HG03196 (cell line): ENCODE results near the gene ZNF564.
A peak's percentile ranks its signal among the peaks of the same experiment; 100 is the strongest.
"Not testable (repeated sequence)": the region's sequence is repeated elsewhere in the genome, so short reads cannot be mapped to it uniquely, and the experiment has no call there.

Source experiments
- ATAC-seq: cut with Tn5 transposase; IDR thresholded peaks from one replicate; pipeline ENCODE4 v1.9.1; 2021; ENCODE audit not compliant: unreplicated experiment

The ZNF564 gene

DNA sequence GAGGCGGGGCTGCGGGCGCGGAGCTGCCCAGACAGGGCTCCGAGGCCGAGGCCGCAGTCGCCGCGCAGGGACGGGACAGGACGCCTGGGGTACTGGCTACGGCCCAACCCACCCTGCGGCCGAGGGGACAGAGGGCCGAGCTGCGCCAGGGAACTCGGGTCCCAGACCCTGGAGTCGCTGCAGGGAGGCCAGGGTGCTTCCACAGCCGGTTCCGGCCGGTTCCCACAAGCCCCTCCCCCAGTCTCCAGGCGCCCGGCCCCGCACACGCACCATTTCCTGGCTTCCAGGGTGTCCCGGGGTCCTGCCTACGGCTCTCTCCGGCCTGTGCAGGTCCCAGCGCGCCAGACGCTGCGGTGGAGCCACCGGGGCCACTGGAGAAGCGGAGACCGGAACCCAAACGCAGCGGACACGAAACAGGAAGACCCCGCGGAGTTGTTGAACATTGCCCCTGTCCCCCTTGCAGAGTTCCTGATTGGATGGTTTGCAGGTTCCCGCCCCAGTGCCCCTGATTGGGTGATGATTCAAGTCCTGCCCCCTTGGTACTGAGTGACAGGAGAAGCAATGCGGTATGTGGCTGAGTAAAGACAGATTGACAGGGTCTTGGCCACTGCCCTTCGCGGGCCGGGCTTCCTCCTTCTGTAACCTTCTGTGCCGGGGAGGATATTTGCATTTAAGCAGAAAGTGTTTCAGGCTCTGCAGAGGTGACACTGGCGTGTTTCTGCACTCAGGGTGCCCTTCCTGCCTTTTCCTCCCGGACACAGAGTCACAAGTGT is at the start of gene ZNF564:
Gene ZNF564, minus strand, starts transcription at position 423 of the 773 bp plus-strand sequence. Its CDS starts 150 bp downstream, at position 273.
- ATAC-seq, result peak; percentile 95

DNA sequence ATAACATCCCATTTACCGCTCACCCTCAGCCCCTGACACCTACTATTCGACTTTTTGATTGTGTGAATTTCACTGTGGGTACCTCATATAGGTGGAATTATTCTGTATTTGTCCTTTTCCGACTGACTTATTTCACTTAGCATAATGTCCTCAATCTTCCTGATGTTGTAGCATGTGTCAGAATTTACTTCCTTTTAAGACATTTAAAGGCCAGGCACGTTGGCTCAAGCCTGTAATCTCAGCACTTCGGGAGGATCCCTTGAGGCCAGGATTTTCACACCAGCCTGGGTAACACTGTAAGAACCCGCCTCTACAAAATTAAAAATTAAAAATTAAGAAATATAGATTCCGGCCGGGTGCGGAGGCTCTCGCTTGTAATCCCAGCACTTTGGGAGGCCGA is 46.3 kb upstream of the ZNF564 start:
- no peak for ATAC-seq

DNA sequence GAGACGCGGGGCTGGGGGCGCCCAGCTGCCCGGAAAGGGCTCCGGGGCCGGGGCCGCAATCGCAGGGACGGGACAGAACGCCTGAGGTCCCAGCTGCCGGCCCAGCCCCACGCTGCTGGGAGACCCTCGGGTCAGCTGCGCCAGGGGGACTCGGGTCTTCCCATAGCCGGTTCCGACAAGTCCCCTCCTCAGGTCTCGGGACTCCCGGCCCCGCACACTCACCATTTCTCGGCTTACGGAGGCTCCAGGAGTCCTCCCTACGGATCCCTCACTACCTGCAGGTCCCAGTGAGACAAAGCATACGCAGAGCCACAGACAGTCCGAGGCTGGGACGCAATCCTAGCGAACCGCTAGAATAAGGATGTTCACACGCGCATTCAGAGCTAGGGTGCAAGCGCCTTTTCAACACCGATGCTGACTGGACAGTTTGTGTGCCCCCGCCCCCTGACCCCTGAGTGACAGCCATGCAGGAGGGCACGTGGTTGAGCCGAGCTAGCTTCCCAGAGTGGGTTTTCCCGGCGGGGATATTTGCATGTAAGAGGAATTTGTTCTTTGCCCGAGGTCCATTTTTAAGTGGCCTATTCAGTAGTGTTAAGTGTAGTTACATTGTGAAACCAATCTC is 45.8 kb upstream of the ZNF564 start:
- ATAC-seq, result no peak

DNA sequence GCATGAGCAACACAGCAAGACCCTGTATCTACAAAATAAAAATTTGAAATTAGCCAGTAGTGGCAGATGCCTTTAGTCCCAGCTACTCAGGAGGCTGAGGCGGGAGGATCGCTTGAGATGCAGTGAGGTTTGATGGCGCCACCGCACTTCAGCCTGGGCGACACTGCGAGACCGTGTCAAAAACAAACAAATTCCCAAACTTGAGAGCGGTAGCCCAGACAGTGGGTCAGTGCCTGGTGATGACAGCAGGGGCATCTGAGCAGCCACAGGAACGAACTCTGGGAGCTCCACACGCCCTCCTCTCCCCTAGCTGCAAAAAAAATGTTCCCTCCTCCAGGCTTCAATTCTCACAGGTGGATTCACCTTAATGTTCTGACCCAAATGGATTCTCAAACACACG is 45.2 kb upstream of the ZNF564 start:
- ATAC-seq, result no peak

DNA sequence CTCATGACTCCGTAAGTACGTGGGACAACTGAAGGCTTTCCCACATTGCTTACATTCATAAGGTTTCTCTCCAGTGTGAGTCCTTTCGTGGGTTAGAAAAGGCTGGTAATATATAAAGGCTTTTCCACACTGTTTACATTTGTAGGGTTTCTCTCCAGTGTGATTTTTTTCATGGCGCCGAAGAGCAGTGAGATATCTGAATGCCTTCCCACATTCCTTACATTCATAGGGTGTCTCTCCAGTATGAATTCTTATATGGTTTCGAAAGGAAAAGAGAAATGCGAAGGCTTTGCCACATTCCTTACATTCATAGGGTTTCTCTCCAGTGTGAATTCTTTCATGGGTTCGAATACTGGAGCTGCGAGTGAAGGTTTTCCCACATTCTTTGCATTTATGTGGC is 29.8 kb upstream of the ZNF564 start:
- no peak for ATAC-seq

DNA sequence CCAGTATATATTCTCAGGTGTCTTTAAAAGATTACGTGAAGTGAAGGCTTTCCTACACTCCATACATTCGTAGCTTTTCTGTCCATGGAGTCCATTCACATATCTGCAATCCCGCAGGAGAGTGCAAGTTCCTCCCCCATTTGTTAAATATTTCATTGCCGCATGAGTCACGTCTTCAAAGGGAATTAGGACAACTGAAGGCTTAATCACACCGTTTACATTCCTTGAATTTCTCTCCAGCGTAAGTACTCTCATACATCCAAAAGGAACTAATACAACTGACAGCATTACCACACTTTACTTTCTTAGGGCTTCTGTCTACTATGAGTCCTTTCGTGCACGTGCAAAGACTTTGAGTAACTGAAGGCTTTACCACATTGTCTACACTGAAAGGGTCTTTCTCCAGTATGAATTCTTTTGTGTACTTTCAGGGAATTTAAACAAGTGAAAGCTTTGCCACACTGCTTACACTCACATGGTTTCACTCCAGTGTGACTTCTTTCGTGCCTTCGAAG is 29.0 kb upstream of the ZNF564 start:
- ATAC-seq, result no peak

DNA sequence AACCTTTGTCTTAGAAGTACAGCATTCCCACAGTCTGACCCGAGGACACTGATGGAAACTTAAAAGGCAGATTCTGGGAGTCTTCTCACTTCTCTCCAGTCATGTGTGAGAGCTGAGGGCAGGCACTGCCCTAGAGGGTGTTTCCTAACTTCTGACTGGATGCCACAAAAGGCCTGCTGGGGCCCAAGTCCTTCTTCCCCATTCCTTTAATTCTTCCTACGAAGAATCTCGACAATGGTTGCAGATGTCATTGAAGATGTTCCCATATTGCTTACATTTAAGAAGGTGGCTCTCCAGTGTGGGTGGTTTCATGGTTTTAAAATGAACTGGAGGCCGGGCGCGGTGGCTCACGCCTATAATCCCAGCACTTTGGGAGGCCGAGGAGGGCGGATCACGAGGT is 27.4 kb upstream of the ZNF564 start:
- ATAC-seq, result no peak

DNA sequence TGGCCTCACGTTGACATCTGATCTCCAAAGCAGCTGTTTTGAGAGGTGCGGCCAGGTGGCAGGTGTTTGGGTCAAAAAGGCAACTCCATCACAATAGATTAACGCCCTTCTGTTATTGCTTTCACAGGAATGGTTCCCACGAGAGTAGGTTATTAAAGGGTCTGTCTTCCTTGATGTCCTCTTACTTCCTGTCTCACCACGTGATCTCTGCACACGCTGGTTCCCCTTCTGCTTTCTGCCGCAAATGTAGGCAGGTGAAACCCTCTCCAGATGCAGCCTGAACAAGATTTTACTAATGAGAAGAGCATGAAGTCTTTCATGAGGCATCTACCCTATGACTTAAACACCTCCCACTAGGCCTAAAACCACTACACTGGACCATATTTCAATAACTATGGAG is 22.8 kb upstream of the ZNF564 start:
- no peak for ATAC-seq

DNA sequence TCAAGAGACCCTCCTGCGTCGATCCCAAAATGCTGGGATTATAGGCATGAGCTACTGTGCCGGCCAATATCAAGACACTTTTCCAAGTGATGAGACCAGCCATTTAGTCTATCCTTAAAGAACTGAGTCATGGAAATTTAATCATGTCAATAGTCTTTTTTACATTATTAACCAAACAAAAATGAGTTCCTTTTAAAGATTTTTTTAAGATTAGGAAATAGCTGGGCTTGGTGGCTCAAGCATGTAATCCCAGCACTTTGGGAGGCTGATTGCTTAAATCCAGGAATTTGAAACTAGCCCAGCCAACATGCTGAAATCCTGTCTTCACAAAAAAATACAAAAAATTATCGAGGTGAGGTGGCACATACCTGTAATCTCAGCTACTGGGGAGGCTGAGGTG is 16.7 kb upstream of the ZNF564 start:
- no peak for ATAC-seq

DNA sequence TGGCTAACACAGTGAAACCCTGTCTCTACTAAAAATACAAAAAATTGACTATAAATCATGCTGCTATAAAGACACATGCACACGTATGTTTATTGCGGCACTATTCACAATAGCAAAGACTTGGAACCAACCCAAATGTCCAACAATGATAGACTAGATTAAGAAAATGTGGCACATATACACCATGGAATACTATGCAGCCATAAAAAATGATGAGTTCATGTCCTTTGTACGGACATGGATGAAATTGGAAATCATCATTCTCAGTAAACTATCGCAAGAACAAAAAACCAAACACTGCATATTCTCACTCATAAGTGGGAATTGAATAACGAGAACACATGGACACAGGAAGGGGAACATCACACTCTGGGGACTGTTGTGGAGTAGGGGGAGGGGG is 15.1 kb upstream of the ZNF564 start:
- not testable (repeated sequence) for ATAC-seq

DNA sequence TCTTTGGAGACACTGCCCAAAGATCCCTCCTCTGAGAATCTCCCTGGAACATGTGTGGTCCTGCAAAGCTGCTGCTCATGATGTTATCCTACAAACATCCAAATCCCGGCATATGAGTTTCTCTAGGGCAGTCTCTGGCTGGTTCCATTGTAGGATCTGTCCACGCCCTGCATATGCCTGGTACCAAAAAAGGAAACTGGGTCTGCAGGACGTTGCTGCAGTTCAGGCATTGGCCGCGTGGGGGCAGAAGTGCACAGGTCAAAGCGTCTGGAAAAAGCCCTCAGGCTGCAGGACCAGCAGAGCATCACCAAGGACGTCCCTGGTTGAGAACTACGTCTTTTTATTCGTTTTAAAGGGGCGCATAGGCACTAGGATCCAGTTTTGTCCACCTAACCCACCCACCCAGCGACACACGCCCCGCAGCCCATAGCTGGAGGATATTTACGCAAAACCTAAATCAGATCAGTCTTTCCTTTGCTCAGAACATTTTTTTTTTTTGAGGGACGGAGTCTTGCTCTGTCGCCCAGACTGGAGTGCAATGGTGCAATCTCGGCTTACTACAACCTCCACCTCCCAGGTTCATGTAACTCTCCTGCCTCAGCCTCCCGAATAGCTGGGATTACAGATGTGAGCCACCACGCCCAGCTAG is 12.9 kb upstream of the ZNF564 start:
- ATAC-seq, result no peak

DNA sequence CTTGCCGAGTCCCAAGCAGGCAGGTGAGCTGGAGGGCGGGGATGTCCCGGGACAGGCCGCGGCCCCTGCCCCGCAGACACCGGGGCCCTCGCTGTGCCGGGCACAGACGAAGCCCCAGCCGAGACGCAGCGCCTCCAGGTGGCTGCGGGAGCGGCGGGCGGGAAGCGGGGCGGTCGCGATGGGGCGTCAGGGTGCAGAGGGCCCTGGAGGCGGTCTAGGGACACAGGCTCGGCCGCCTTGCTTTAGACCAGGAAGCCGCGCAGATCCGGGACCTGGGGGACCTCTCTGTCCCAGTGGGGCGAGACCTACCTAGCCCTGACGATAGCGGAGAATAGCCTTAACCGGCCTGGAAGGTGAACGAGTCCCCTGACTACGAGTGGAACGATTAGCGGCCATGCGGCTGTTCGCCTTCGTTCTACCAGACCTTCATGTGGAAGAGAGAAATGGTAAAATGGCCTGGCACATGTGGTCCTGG is 4.2 kb upstream of the ZNF564 start:
- ATAC-seq, result no peak

DNA sequence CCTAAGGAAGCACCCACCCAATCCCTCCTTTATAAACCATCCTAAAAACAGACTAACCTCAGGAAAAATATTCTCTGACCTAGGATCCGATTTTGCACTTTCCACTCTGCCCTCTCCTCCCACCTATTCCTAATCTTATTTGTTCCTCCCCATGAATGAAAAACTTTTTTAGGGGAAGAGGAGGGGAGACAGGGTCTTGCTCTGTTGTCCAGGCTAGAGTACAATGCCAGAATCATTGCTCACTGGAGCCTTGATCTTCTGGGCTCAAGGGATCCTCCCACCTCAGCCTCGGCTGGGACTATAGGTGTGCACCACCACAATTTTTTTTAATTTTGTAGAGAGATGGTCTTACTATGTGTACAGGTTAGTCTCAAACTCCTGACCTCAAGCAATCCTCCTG is 4.4 kb downstream of the ZNF564 start:
- ATAC-seq, result no peak

DNA sequence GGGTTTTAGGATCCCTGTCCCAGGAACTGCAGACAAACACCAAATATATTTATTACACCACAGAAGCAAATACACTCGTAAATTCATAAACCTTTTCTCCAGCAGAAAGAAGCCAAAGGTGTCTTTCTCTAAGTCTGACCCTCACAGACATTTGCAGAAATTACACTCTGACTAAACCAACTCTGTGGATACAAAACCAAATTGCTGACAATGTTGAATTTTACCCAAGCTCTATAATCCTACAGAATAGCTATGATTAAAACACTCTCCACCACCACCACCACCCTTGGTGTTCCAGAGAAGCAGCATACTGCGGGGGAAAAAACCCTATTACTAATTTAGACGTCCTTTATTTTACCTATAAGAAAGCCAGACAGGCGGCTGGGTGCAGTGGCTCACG is 5.2 kb downstream of the ZNF564 start:
- ATAC-seq, result no peak

DNA sequence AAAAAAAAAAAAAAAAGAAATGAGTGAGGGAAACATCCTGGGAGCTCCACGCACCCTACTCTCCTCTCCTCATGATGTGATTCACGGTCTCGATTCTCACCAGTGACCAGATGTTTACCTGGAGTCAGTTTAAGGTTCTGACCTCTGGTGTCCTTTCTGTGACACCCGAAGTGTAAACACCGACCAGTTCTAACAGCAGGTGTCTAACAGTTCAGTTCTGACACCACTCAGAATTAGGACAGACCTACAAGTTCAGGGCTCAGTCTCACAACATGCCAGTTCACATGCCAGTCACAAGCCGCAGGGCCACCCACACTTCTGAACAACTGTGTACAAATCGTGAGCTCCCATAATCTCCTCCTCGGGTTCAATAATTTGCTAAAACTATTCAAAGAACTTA is 6.0 kb downstream of the ZNF564 start:
- ATAC-seq, result no peak

DNA sequence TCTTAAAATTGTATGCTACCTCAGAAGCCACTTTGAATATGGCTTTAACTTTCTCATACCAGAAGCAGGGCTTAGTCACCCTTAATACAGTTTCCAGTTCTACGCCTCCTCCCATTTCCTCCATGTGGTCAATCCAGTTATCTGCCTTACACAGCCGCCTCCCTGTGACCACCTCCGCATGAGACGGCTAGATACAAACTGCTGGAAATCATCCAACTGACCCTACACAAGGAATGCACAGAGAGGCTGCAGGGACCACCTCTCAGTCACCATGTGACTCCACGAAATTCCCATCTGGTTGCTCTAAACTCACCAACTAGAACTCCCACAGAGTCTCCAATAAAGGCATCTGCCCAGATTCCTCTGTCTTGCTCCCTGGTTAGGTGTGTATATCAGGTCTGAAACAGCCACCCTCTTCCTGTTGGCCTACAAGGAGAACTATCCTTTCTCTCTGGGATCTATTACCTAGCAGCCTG is 6.8 kb downstream of the ZNF564 start:
- no peak for ATAC-seq

DNA sequence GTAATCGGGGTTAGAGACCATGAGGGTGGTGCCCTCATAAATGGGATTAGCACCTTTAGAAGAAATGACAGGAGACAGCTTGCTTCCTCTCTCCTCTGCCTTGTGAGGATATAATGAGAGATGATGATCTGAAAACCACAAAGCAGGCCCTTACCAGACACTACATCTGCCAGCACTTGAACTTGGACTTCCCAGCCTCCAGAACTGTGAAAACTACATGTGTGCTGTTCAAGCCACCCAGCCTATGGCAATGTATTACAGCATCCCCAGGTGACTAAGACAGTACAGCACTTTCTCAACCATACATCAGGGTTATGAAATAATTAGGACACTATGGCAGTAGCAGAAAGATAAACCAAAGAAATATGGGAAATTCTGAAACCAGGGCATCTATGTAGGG is 7.4 kb downstream of the ZNF564 start:
- ATAC-seq, result no peak

DNA sequence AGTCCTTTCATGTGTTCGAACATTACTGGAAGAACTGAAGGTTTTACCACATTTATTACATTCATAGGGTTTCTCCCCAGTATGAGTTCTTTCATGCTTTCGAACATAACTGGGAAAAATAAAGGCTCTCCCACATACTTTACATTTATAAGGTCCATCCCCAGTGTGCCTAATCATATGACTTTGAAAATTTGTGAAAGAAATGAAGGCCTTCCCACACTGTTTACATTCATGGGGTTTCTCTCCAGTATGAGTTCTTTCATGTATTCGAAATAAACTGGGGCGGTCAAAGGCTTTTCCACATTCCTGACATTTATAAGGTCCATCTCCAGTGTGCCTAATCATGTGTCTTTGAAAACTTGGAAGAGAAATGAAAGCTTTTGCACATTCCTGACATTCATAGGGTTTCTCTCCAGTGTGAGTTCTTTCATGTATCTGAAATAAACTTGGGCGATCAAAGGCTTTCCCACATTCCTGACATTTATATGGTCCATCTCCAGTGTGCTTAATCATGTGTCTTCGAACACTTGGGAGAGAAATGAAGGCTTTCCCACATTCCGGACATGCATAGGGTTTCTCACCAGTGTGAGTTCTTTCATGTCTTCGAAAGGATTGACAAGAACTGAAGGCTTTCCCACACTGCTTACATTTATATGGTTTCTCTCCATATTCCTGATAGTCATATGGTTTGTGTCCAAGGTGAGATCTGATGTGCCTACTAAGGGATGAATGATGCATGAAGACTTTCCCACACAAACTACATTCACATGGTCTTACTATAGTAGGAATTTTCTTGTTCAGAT is 24.0 kb downstream of the ZNF564 start:
- no peak for ATAC-seq

DNA sequence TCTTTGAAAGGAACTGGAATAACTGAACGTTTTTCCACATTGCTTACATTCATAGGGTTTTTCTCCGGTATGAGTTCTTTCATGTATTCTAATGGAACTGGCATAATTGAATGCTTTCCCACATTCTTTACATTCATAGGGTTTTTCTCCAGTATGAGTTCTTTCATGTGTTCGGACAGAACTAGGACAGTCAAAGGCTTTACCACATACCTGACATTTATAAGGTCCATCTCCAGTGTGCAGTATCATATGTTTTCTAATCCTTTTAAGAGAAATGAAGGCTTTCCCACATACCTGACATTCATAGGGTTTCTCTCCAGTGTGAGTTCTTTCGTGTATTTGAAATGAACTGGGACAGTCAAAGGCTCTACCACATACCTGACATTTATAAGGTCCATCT is 24.7 kb downstream of the ZNF564 start:
- ATAC-seq, result no peak

DNA sequence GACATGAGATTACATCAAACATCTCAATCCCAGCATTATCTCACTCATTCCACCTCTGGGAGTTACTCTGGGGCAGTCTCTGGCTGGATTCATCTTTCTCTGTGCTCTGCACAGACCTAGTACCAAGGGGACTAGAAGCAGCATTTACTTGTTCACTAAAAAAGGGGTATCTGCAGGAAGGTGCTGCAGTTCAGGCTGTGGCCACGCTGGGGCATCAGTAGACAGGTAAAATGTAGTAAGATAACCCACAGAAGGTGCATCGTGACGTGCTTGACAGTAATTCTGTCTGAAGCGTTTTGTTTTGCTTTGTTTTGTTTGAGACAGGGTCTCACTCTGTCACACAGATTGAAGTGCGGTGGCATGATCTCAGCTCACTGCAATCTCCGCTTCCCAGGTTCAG is 29.3 kb downstream of the ZNF564 start:
- ATAC-seq, result no peak

DNA sequence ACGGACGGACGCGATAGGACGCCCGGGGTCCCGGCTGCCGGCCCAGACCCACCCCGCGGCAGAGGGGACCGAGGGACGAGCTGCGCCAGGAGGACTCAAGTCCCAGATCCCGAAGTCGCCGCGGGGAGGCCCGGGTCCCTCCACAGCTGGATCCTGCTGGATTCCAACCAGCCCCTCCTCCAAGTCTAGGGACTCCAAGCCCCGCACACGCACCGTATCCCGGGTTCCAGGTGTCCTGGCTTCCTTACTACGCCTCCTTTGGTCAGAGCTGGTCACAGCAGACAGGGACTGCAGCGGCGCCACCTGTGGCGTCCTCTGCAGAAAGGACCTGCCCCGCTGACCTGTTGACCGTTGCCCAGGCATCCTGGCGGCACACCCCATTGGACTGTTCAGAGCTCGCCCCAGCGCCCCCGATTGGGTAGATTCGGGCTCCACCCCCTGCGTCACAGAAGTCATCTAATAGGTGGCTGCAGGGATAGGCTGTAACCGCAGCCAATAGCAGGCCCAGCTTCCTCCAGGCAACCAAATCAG is 37.7 kb downstream of the ZNF564 start:
- ATAC-seq, result no peak
